Esophagus (tissue), 2 donors: ENCODE data around the gene SMYD3. TPM values are rescaled to one million over a fixed set of nuclear protein-coding genes. Genes with fewer than 3 reads are reported as not detected.
"Not testable (repeated sequence)": the region's sequence is repeated elsewhere in the genome, so short reads cannot be mapped to it uniquely, and the experiment has no call there.

Source experiments
- H3K27ac ChIP-seq, 2 donors: one replicate each; pipeline ENCODE4 v1.5.1; 2013; ENCODE audit warnings: low read depth in 2 of 2, mild to moderate bottlenecking in 2 of 2, inconsistent platforms in 1 of 2, low read length in 1 of 2, moderate library complexity in 1 of 2
- H3K27me3 ChIP-seq, 2 donors: one replicate each; pipeline ENCODE4 v1.6.1; 2013; ENCODE audit warnings: low read length in 2 of 2, control low read depth in 1 of 2, mild to moderate bottlenecking in 1 of 2; ENCODE audit not compliant: insufficient read depth in 2 of 2, control insufficient read depth in 1 of 2
- H3K36me3 ChIP-seq, 2 donors: one replicate each; pipeline ENCODE4 v1.6.1; 2013; ENCODE audit warnings: low read length in 1 of 2; ENCODE audit not compliant: control insufficient read depth in 2 of 2, insufficient read depth in 2 of 2
- H3K4me1 ChIP-seq, 2 donors: one replicate each; pipeline ENCODE4 v1.6.1; 2013; ENCODE audit warnings: low read length in 1 of 2; ENCODE audit not compliant: control insufficient read depth in 2 of 2, insufficient read depth in 2 of 2
- H3K4me3 ChIP-seq, 2 donors: one replicate each; pipeline ENCODE4 v1.5.1; 2013; ENCODE audit warnings: low read length in 2 of 2, mild to moderate bottlenecking in 2 of 2, low read depth in 1 of 2, moderate library complexity in 1 of 2
- H3K9me3 ChIP-seq, 2 donors: one replicate each; pipeline ENCODE4 v1.6.1; 2013; ENCODE audit warnings: mild to moderate bottlenecking in 2 of 2, low read depth in 1 of 2, low read length in 1 of 2, moderate library complexity in 1 of 2; ENCODE audit not compliant: control insufficient read depth in 2 of 2, insufficient read depth in 1 of 2
- WGBS, 2 donors: extraction: QIAGEN DNeasy Blood & Tissue Kit; methylation state at CpG; one replicate each; pipeline ENCODE4 v1.1.7; 2013; 5-methylcytosine and 5-hydroxymethylcytosine counted together
- polyA plus RNA-seq, 2 donors: library from polyadenylated mRNA; stranded (reverse); fragments of 200-250 nt; gene quantifications; one replicate each; pipeline ENCODE4 v1.2.3, GENCODE V29; 2013
- donor health status: healthy with polysubstance abuse.
- donor health status: Bipolar disorder and iron deficiency.

SMYD3 gene
- polyA plus RNA-seq, 2 donors = 5.0 to 5.7 TPM

DNA sequence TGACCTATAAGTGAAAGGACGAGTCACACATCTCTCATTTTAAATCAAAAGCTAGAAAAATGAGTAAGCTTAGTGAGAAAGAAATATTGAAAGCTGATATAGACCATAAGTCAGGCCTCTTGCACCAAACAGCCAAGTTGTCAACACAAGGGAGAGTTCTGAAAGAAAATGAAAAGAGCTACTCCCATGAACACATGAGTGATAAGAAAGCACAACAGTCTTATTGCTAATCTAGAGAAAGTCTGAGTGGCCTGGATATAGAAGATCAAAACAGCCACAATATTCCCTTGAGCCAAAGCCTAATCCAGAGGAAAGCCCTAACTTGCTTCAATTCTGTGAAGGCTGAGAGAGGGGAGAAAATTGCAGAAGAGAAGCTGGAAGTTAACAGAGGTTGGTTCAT lies 175.0 kb downstream of the SMYD3 start:
- WGBS, 2 donors = 70 to 81% methylated on average over 1 of the region's 1 CpG
- H3K9me3 ChIP-seq = no peaks in the 10 kb centered on the region

GRCh38 chr1:246329900-246330299 lies 177.2 kb downstream of the SMYD3 start:
- H3K9me3 ChIP-seq = no peaks in the 10 kb centered on the region
- H3K27me3 ChIP-seq = no peaks in the 10 kb centered on the region
- no peak overlapping the region for H3K4me3 ChIP-seq
- H3K4me1 ChIP-seq = no peaks in the 10 kb centered on the region
- H3K36me3 ChIP-seq = no peaks in the 10 kb centered on the region
- 88 to 93% methylated on average over 4 of the region's 4 CpGs for WGBS, 2 donors
- H3K27ac ChIP-seq = no peak overlapping the region

More for the DNA sequence above, 175.0 kb downstream of the SMYD3 start:
- no peaks in the 10 kb centered on the region for H3K4me1 ChIP-seq
- H3K27me3 ChIP-seq = no peaks in the 10 kb centered on the region
- H3K27ac ChIP-seq = no peak overlapping the region
- no peaks in the 10 kb centered on the region for H3K36me3 ChIP-seq
- H3K4me3 ChIP-seq = no peak overlapping the region

- not testable (repeated sequence) for H3K4me3 ChIP-seq, H3K27me3 ChIP-seq, H3K4me1 ChIP-seq, H3K27ac ChIP-seq, H3K9me3 ChIP-seq, H3K36me3 ChIP-seq
- no CpG with 5 or more reads among the region's 1 CpG for WGBS, 2 donors
Observed at GRCh38 chr1:246329292-246329691, 177.8 kb downstream of the SMYD3 start.

DNA sequence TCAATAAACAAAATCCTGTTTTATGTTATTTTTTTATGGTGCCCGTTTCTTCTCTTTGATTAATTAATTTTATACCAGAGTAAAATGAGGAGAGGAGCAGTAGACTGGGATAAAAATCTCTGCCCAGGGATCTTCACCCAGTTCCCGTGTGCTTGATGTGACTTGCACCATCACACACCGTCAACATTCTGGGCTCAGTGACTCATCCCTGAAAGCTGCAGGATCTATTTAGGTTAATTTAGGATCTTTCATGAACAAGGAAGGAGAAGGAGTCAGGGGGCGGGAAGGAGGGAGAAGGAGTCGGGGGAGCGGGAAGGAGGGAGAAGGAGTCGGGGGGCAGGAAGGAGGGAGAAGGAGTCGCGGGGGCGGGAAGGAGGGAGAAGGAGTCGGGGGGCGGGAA lies 182.4 kb downstream of the SMYD3 start:
- Histone ChIP-seq H3K36me3 (no peaks in the 10 kb centered on the region), H3K27me3 (no peaks in the 10 kb centered on the region), H3K4me3 (no peak overlapping the region), H3K27ac (no peak overlapping the region), H3K9me3 (no peaks in the 10 kb centered on the region), H3K4me1 (no peaks in the 10 kb centered on the region)
- WGBS, 2 donors = 91 to 93% methylated on average over 10 to 12 of the region's 12 CpGs

DNA sequence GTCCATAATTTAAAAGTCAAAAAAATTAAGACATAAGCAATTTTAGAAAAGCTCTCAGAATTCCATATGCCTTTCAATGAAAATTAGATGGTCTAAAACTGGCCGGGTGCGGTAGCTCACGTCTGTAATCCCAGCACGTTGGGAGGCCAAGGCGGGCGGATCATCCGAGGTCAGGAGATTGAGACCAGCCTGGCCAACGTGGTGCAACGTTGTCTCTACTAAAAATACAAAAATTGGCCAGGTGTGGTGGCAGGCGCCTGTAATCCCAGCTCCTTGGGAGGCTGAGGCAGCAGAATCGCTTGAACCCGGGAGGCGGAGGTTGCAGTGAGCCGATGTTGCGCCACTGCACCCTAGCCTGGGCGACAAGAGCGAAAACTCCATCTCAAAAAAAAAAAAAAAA lies 183.0 kb downstream of the SMYD3 start:
- not testable (repeated sequence) for H3K9me3 ChIP-seq, H3K27me3 ChIP-seq, H3K36me3 ChIP-seq, H3K27ac ChIP-seq, H3K4me3 ChIP-seq, H3K4me1 ChIP-seq
- WGBS, 2 donors = 96 to 97% methylated on average over 17 of the region's 17 CpGs

GRCh38 chr1:246320286-246320685 lies 186.8 kb downstream of the SMYD3 start:
- H3K9me3 ChIP-seq = no peaks in the 10 kb centered on the region
- H3K4me1 ChIP-seq = no peaks in the 10 kb centered on the region
- H3K27ac ChIP-seq = no peak overlapping the region
- H3K4me3 ChIP-seq = no peak overlapping the region
- no peaks in the 10 kb centered on the region for H3K36me3 ChIP-seq
- 76 to 79% methylated on average over 4 of the region's 4 CpGs for WGBS, 2 donors
- H3K27me3 ChIP-seq = no peaks in the 10 kb centered on the region

DNA sequence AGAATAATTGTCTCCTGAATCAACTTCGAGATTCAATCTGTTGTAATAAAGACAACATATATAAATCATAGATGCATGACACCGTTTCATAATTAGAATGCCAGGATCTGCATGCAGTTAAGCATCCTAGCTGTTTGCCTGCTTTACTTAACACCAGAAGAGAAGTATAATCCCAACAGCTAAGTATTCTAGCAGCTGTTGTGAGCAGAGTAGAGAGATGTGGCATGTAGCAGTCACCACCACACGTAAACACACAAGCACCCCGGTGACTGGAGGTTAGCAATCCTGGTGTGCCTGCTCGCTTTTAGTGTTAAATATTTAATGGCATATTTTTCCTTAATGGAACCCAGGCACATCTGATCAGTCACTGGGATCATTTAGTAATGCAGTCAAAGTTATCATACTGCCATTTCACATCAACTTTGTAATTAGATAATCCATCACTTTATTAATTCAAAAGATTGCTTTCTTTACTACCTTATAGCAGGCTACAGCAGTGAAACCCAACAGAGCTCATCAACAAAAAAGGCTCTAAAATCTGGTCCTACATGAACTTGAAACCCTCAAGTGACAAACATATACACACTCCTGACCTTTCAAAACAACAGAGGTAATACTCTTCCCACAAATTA lies 187.9 kb downstream of the SMYD3 start:
- Histone ChIP-seq H3K27me3 (no peaks in the 10 kb centered on the region), H3K4me1 (no peaks in the 10 kb centered on the region), H3K4me3 (no peak overlapping the region), H3K36me3 (no peaks in the 10 kb centered on the region), H3K9me3 (no peaks in the 10 kb centered on the region), H3K27ac (no peak overlapping the region)
- 81 to 86% methylated on average over 5 of the region's 5 CpGs for WGBS, 2 donors

GRCh38 chr1:246318622-246319021 lies 188.5 kb downstream of the SMYD3 start:
- Histone ChIP-seq H3K4me3 (no peak overlapping the region), H3K27me3 (no peaks in the 10 kb centered on the region), H3K9me3 (no peaks in the 10 kb centered on the region), H3K27ac (no peak overlapping the region), H3K4me1 (no peaks in the 10 kb centered on the region), H3K36me3 (no peaks in the 10 kb centered on the region)
- 80% methylated on average over 3 of the region's 3 CpGs for WGBS, 2 donors

GRCh38 chr1:246318036-246318359 lies 189.1 kb downstream of the SMYD3 start:
- no peaks in the 10 kb centered on the region for H3K27me3 ChIP-seq
- no peaks in the 10 kb centered on the region for H3K9me3 ChIP-seq
- H3K4me3 ChIP-seq = no peak overlapping the region

DNA sequence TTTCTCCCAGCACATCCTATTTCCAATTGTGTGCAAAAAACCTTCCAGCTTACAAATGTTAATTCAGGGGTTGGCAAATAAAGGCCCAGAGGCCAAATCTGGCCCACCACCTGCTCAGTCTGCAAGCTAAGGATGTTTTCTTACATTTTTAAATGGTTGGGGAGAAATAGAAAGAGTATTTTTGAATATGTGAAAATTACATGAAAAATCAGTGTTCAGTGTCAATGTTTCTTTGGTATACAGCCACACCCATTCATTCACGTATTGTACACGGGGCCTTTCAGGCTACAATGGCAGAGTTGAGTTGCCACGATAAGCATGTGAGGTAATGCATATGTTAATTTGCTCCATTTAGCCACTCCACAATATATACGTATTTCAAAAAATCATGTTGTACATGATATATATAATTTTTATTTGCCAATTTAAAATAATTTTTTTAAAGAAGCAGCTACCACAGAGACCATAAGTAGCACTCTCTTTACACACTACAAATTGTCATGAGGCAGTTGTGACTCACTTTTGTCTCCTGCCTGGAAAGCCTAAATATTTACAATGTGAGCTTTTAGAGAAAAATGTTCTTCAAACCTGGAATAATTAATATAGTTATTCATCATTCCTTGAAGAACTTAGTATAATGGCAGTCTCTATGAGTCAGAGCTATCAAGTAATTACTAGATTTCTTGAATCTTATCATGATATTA lies 189.6 kb downstream of the SMYD3 start:
- Histone ChIP-seq H3K27ac (no peak overlapping the region), H3K9me3 (no peaks in the 10 kb centered on the region), H3K4me1 (no peaks in the 10 kb centered on the region), H3K27me3 (no peaks in the 10 kb centered on the region), H3K4me3 (no peak overlapping the region), H3K36me3 (no peaks in the 10 kb centered on the region)
- WGBS, 2 donors = 91 to 96% methylated on average over 4 of the region's 4 CpGs

More at GRCh38 chr1:246318036-246318359, 189.1 kb downstream of the SMYD3 start:
- Histone ChIP-seq H3K4me1 (no peaks in the 10 kb centered on the region), H3K36me3 (no peaks in the 10 kb centered on the region), H3K27ac (no peak overlapping the region)
